ENCODE data around the gene FOSL1. TPM values are rescaled to one million over a fixed set of nuclear protein-coding genes. Genes with fewer than 3 reads are reported as not detected.

Gene FOSL1
- total RNA-seq, 1 experiment from 2014 or later: 58.8 TPM

- TF ChIP-seq EZH2 (IDR thresholded peaks at IDR 0.05; ENCODE audit: low read depth): no peak
- Histone ChIP-seq H3F3A (ENCODE audit: insufficient read depth, low read depth) (no peaks in the 10 kb centered on the region), H3K4me1 (replicated peaks; ENCODE audit: insufficient read depth) (no peaks in the 10 kb centered on the region), H3K4me2 (no peak overlapping the region), H3K9me3 (ENCODE audit: insufficient read depth, low read depth) (no peaks in the 10 kb centered on the region), H3K9me2 (ENCODE audit: insufficient read depth) (no peaks in the 10 kb centered on the region), H2AFZ (no peak overlapping the region), H3K4me3 (no peak overlapping the region), H4K20me1 (ENCODE audit: insufficient read depth) (no peaks in the 10 kb centered on the region), H3K27me3 (ENCODE audit: insufficient read depth, low read depth) (no peaks in the 10 kb centered on the region), H3K27ac (no peak overlapping the region), H3K36me3 (ENCODE audit: low read depth) (no peaks in the 10 kb centered on the region), H3K79me2 (ENCODE audit: low read depth) (no peaks in the 10 kb centered on the region)
- no peak for DNase-seq
- POLR2A ChIA-PET (ENCODE audit: unreplicated experiment): interaction anchor here (0.5 kb wide), 1 partner anchor 21 kb away, joined by 3 read pairs; no protein-coding TSS in a partner anchor
- no TSS peak for BruUV-seq (replicated peaks)
- intact Hi-C loops (cut with micrococcal nuclease; ENCODE audit: unreplicated experiment): no loop called here
- CTCF ChIA-PET: no interaction called here
Measured at GRCh38 chr11:65941720-65942310, 41.6 kb upstream of the FOSL1 start.

- no peak for DNase-seq
- no peaks in the 10 kb centered on the region for H3K9me2 ChIP-seq (ENCODE audit: insufficient read depth)
- H3F3A ChIP-seq (ENCODE audit: insufficient read depth, low read depth): no peaks in the 10 kb centered on the region
- H3K27ac ChIP-seq: no peak overlapping the region
- POLR2A ChIA-PET (ENCODE audit: unreplicated experiment): interaction anchor here (1.0 kb wide), 1 partner anchor 47 kb away, joined by 4 read pairs; the partner anchor contains the start of gene CCDC85B
- TF ChIP-seq EZH2 (IDR thresholded peaks at IDR 0.05; ENCODE audit: low read depth) (no peak), CTCF (conservative IDR thresholded peaks at IDR 0.05) (no peak)
- H2AFZ ChIP-seq: no peak overlapping the region
- H3K4me1 ChIP-seq (replicated peaks; ENCODE audit: insufficient read depth): no peaks in the 10 kb centered on the region
- no peaks in the 10 kb centered on the region for H3K36me3 ChIP-seq (ENCODE audit: low read depth)
- no peaks in the 10 kb centered on the region for H3K79me2 ChIP-seq (ENCODE audit: low read depth)
- H3K27me3 ChIP-seq (ENCODE audit: insufficient read depth, low read depth): no peaks in the 10 kb centered on the region
- CTCF ChIA-PET: no interaction called here
- H3K4me3 ChIP-seq: no peak overlapping the region
- no TSS peak for BruUV-seq (replicated peaks)
- no peaks in the 10 kb centered on the region for H4K20me1 ChIP-seq (ENCODE audit: insufficient read depth)
- intact Hi-C loops (cut with micrococcal nuclease; ENCODE audit: unreplicated experiment): no loop called here
- H3K9me3 ChIP-seq (ENCODE audit: insufficient read depth, low read depth): no peaks in the 10 kb centered on the region
- no peak overlapping the region for H3K4me2 ChIP-seq
Measured at GRCh38 chr11:65937766-65938165, 37.6 kb upstream of the FOSL1 start.

GRCh38 chr11:65934014-65934413 is 33.8 kb upstream of the FOSL1 start:
- POLR2A ChIA-PET (ENCODE audit: unreplicated experiment): interaction anchor here (0.6 kb wide), 2 partner anchors 56 to 135 kb away, joined by 3 to 5 read pairs; no protein-coding TSS in a partner anchor
- H3K4me3 ChIP-seq: no peak overlapping the region
- no peak for DNase-seq
- BruUV-seq (replicated peaks): no TSS peak
- no peaks in the 10 kb centered on the region for H3K27me3 ChIP-seq (ENCODE audit: insufficient read depth, low read depth)
- no peaks in the 10 kb centered on the region for H3K9me3 ChIP-seq (ENCODE audit: insufficient read depth, low read depth)
- H3K79me2 ChIP-seq (ENCODE audit: low read depth): no peaks in the 10 kb centered on the region
- no peak overlapping the region for H3K27ac ChIP-seq
- H2AFZ ChIP-seq: no peak overlapping the region
- H4K20me1 ChIP-seq (ENCODE audit: insufficient read depth): no peaks in the 10 kb centered on the region
- no peaks in the 10 kb centered on the region for H3K9me2 ChIP-seq (ENCODE audit: insufficient read depth)
- CTCF ChIA-PET: no interaction called here
- H3F3A ChIP-seq (ENCODE audit: insufficient read depth, low read depth): peaks cover 5% of the 10 kb centered on the region; the same call in 1 of the 2 replicates
- TF ChIP-seq CTCF (conservative IDR thresholded peaks at IDR 0.05): no peak
- TF ChIP-seq EZH2 (IDR thresholded peaks at IDR 0.05; ENCODE audit: low read depth): no peak
- no peak overlapping the region for H3K4me2 ChIP-seq
- intact Hi-C loops (cut with micrococcal nuclease; ENCODE audit: unreplicated experiment): no loop called here
- H3K4me1 ChIP-seq (replicated peaks; ENCODE audit: insufficient read depth): no peaks in the 10 kb centered on the region
- no peaks in the 10 kb centered on the region for H3K36me3 ChIP-seq (ENCODE audit: low read depth)

- H4K20me1 ChIP-seq (ENCODE audit: insufficient read depth): no peaks in the 10 kb centered on the region
- H3K27ac ChIP-seq: no peak overlapping the region
- POLR2A ChIA-PET (ENCODE audit: unreplicated experiment): no interaction called here
- CTCF ChIA-PET: interaction anchor here (1.2 kb wide), 1 partner anchor 19 kb away, joined by 6 read pairs; no protein-coding TSS in a partner anchor
- intact Hi-C loops (cut with micrococcal nuclease; ENCODE audit: unreplicated experiment): no loop called here
- no peak for DNase-seq
- no peak for TF ChIP-seq EZH2 (IDR thresholded peaks at IDR 0.05; ENCODE audit: low read depth)
- no peak; the same call in 1 of the 2 replicates for TF ChIP-seq CTCF (conservative IDR thresholded peaks at IDR 0.05)
- no peaks in the 10 kb centered on the region for H3K4me1 ChIP-seq (replicated peaks; ENCODE audit: insufficient read depth)
- no peaks in the 10 kb centered on the region for H3K36me3 ChIP-seq (ENCODE audit: low read depth)
- no peaks in the 10 kb centered on the region for H3K27me3 ChIP-seq (ENCODE audit: insufficient read depth, low read depth)
- no peak overlapping the region for H3K4me3 ChIP-seq
- no peak overlapping the region for H3K4me2 ChIP-seq
- no peaks in the 10 kb centered on the region for H3K9me2 ChIP-seq (ENCODE audit: insufficient read depth)
- no peaks in the 10 kb centered on the region for H3K79me2 ChIP-seq (ENCODE audit: low read depth)
- no peaks in the 10 kb centered on the region for H3K9me3 ChIP-seq (ENCODE audit: insufficient read depth, low read depth)
- no TSS peak for BruUV-seq (replicated peaks)
- H3F3A ChIP-seq (ENCODE audit: insufficient read depth, low read depth): peaks cover 9% of the 10 kb centered on the region; the same call in 1 of the 2 replicates
- H2AFZ ChIP-seq: no peak overlapping the region
Measured at GRCh38 chr11:65932558-65932919, 32.4 kb upstream of the FOSL1 start.
